HepG2 (cell line): Measurements from ENCODE around the gene SLFNL1. TPM values are rescaled to one million over a fixed set of nuclear protein-coding genes. Genes with fewer than 3 reads are reported as not detected.

Source experiments
- CENPX ChIP-seq: sonication (generic); formaldehyde crosslinking; IDR thresholded peaks from 2 replicates; pipeline ENCODE4 v1.9.0; 2021; ENCODE audit warnings: mild to moderate bottlenecking, missing genetic modification reagents, moderate library complexity
- CTCF ChIP-seq: sonication (generic); formaldehyde crosslinking; IDR thresholded peaks from 2 replicates; pipeline ENCODE4 v1.5.0; 2020; ENCODE audit warnings: mild to moderate bottlenecking, missing genetic modification reagents, moderate library complexity
- HNF4G ChIP-seq, 2 experiments: sonication (generic) in 1 of 2; formaldehyde crosslinking in 1 of 2; IDR thresholded peaks; 2 replicates each; pipeline versions ENCODE4 v1.4.0 to v1.6.1; 2011 to 2020; ENCODE audit warnings: borderline replicate concordance in 2 of 2, low read depth in 2 of 2, mild to moderate bottlenecking in 2 of 2, low read length in 1 of 2, missing genetic modification reagents in 1 of 2, moderate library complexity in 1 of 2
- MAX ChIP-seq: IDR thresholded peaks from 2 replicates; pipeline ENCODE4 v1.6.1; 2012; ENCODE audit warnings: inconsistent platforms
- MNT ChIP-seq: fragments of 450-650 bp; IDR thresholded peaks from 2 replicates; pipeline ENCODE4 v1.6.1; 2016
- NKX3-1 ChIP-seq: sonication (generic); formaldehyde crosslinking; IDR thresholded peaks from 2 replicates; pipeline ENCODE4 v1.5.0; 2020; ENCODE audit warnings: missing genetic modification reagents
- PLSCR1 ChIP-seq: sonication (generic); formaldehyde crosslinking; IDR thresholded peaks from 2 replicates; pipeline ENCODE4 v1.5.0; 2020; ENCODE audit warnings: missing genetic modification reagents, mild to moderate bottlenecking, borderline replicate concordance
- REL ChIP-seq: sonication (generic); formaldehyde crosslinking; conservative IDR thresholded peaks from 2 replicates; pipeline ENCODE4 v1.8.0; 2022; ENCODE audit warnings: mild to moderate bottlenecking, missing genetic modification reagents, moderate library complexity
- ZBTB25 ChIP-seq: IDR thresholded peaks from 2 replicates; pipeline ENCODE4 v1.6.1; 2018; ENCODE audit warnings: missing genetic modification reagents
- ZNF142 ChIP-seq: sonication (generic); formaldehyde crosslinking; IDR thresholded peaks from 2 replicates; pipeline ENCODE4 v1.4.0; 2020; ENCODE audit warnings: missing genetic modification reagents
- ZNF180 ChIP-seq: sonication (generic); formaldehyde crosslinking; IDR thresholded peaks from 2 replicates; pipeline ENCODE4 v1.4.0; 2020; ENCODE audit warnings: low read depth, missing genetic modification reagents, borderline replicate concordance
- ZNF20 ChIP-seq: sonication (generic); formaldehyde crosslinking; IDR thresholded peaks from 2 replicates; pipeline ENCODE4 v1.4.0; 2020; ENCODE audit warnings: mild to moderate bottlenecking, moderate library complexity, missing genetic modification reagents
- ZNF550 ChIP-seq: sonication (generic); formaldehyde crosslinking; IDR thresholded peaks from 2 replicates; pipeline ENCODE4 v1.4.0; 2020; ENCODE audit warnings: mild to moderate bottlenecking, missing genetic modification reagents, borderline replicate concordance
- ZNF607 ChIP-seq: sonication (generic); formaldehyde crosslinking; IDR thresholded peaks from 2 replicates; pipeline ENCODE4 v1.5.1; 2020; ENCODE audit warnings: missing genetic modification reagents, mild to moderate bottlenecking, borderline replicate concordance
- ZNF678 ChIP-seq: sonication (generic); formaldehyde crosslinking; IDR thresholded peaks from 2 replicates; pipeline ENCODE4 v1.4.0; 2020; ENCODE audit warnings: mild to moderate bottlenecking, missing genetic modification reagents
- polyA plus RNA-seq, 8 experiments: library from polyadenylated mRNA; depleted of rRNA in 3 of 8; stranded (reverse) in 7 of 8; unstranded in 1 of 8; fragments of >200 nt; fragmentation: Illumina TruSeq in 4 of 8; extraction: Trizol in 4 of 8; gene quantifications; 2 replicates each; pipeline versions ENCODE4 v1.2.1 to v1.2.3, GENCODE V29; 2011 to 2016; ENCODE audit warnings: low read depth in 4 of 8, missing spikeins in 1 of 8, mixed read lengths in 1 of 8; ENCODE audit not compliant: insufficient read depth in 1 of 8
- total RNA-seq, 5 experiments: library from RNA; depleted of rRNA; stranded (reverse); fragments of >200 nt; fragmentation: Illumina TruSeq; extraction: Trizol; gene quantifications; 2 replicates each; pipeline ENCODE4 v1.2.3, GENCODE V29; 2016; ENCODE audit warnings: low read depth in 1 of 5

SLFNL1 gene
- total and polyA plus RNA-seq, 2 of the 13 experiments (the other 11 are each of a cell fraction or from before 2014, with no cell fraction given) = 0.07 to 0.20 TPM

- TF ChIP-seq ZNF142 (no peak), NKX3-1 (CRISPR knock-in tag) (0 out of 2 replicates have a peak, but pooled peaks have one; percentile 22), CENPX (CRISPR knock-in tag) (no peak), CTCF (CRISPR knock-in tag) (peak; percentile 20; the same call in 1 of the 2 replicates), REL (0 out of 2 replicates have a peak, but pooled peaks have one; percentile 68), ZNF607 (CRISPR knock-in tag) (peak; percentile 56; the same call in 1 of the 2 replicates), PLSCR1 (CRISPR knock-in tag) (no peak), ZNF678 (CRISPR knock-in tag) (no peak), ZNF20 (CRISPR knock-in tag) (no peak), ZNF550 (CRISPR knock-in tag) (0 out of 2 replicates have a peak, but pooled peaks have one; percentile 17), ZNF180 (CRISPR knock-in tag) (no peak), HNF4G (IDR thresholded peaks at IDR 0.05; ENCODE audit: borderline replicate concordance, low read depth, low read length) (no peak), HNF4G (CRISPR knock-in tag; IDR thresholded peaks at IDR 0.05; ENCODE audit: borderline replicate concordance, low read depth) (peak; percentile 37; the same call in 1 of the 2 replicates), MNT (no peak), ZBTB25 (CRISPR knock-in tag) (0 out of 2 replicates have a peak, but pooled peaks have one; percentile 46), MAX (peak; percentile 80)
Measured at GRCh38 chr1:40979241-40980067, 42.1 kb downstream of the SLFNL1 start, which contains the start of gene CTPS1 (continued).
